CD4-positive, alpha-beta T cell treated with Interleukin-4 for 1 hour (primary cell): ENCODE data around the gene SLC2A11.
"Not testable (repeated sequence)": the region's sequence is repeated elsewhere in the genome, so short reads cannot be mapped to it uniquely, and the experiment has no call there.

Source experiments
- DNase-seq, 2 donors: peaks; one replicate each; pipeline ENCODE4 v3.0.0-alpha.2; 2020 to 2022

SLC2A11 gene

DNA sequence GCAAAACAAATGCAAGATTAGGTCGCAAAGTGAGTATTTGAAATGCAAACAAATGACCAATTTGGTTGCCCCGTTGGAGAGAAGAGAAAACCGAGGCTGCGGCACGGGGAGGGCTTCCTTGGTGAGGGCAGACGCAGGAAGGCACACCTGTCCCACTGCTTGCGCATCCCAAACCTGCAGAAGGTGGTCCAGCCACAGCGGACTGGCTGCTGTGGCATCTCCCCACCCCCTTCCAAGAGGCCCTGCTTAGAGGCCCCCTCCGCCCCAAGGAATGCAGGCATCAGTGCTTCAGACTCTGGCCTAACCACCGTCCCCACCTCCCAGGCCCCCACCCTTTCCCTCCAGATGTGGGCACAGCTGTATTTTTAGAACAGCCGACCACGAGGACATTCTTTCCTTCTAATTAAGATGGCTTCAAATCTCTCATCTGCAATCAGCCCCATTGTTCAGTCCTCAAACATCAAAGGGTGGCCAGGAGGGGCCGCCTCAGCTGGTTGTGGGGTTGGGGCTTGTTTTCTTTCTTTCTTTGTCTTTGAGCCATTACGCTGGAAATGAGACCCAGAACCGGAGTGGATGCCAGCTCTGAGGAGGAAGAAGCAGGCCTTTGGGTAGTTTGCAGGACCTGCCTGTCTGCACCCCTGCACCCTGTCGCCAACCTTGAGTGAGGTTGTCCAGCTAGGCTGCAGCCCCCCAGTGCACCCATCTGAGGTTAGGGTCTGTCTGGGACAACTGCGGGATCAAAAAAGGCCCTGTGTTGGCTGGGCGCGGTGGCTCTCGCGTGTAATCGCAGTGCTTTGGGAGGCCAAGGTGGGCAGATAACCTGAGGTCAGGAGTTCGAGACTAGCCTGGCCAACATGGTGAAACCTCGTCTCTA lies 9.4 kb upstream of the SLC2A11 start:
- no peak for DNase-seq

DNA sequence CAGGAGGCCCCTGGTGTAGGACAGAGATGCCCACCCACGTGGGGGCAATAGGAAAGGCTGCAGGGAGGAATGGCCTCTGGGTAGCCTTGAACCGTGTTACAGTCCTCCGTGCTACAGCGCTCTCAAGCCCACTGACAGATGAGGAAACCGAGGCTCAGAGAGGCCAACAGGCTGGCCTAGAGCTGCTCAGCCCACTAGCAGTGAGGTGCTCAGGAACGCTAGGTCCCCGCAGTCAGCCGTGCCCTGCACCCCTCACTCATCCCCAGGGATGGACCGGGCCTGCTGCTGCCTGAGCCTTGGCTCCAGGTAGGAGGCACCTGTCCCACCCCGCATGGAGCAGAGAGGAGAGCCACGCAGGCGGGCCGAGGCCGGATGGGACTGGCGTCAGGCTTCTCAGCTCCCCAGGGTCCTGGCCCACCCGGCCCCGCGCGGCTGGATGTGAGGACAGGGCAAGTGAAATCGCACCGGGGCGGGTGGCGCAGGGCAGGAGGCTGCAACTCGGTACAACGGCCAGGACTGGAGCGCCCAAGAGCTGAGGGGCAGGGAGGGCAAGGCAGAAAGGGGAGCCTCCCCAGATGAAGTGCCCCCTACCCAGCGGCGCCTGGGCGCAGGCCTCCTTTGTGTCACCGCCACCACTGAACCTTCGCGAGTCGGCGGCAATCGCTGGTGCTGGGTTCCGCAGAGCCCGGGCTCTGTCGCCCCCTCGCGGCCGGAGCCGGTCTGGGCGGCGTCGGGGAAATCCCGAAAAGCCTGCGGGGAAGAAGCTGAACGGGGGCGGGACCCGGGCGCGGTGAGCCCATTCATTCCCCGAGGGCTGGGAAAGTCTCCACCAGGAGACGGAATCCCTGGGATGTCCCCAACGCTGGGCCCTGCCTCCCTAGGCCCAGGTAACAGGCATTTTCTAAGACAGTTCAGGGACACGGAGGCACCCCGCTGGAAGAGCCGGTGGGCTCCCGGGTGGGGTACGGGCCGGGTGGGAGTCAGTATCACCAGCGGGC lies 8.4 kb upstream of the SLC2A11 start:
- peak; percentile 84 for DNase-seq

DNA sequence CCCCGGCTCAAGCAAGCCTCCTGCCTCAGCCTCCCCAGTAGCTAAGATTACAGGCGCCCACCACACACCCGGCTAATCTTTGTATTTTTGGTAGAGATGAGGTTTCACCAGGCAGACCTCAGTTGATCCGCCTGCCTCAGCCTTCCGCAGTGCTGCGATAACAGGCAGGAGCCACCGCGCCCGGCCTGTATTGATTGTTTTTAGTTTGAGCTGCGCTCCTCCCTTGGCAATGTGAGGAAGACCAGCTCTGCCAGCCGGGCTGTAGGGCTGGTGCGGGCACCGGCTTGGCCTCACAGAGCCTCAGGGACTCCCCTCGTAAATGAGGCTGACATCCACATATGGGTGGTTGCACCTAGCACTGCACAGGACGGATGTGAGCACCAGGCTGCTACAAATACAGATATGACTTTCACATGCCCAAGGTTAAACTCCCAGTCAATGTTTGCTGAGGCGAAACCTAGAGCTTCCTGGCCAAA lies 7.5 kb upstream of the SLC2A11 start:
- no peak for DNase-seq

DNA sequence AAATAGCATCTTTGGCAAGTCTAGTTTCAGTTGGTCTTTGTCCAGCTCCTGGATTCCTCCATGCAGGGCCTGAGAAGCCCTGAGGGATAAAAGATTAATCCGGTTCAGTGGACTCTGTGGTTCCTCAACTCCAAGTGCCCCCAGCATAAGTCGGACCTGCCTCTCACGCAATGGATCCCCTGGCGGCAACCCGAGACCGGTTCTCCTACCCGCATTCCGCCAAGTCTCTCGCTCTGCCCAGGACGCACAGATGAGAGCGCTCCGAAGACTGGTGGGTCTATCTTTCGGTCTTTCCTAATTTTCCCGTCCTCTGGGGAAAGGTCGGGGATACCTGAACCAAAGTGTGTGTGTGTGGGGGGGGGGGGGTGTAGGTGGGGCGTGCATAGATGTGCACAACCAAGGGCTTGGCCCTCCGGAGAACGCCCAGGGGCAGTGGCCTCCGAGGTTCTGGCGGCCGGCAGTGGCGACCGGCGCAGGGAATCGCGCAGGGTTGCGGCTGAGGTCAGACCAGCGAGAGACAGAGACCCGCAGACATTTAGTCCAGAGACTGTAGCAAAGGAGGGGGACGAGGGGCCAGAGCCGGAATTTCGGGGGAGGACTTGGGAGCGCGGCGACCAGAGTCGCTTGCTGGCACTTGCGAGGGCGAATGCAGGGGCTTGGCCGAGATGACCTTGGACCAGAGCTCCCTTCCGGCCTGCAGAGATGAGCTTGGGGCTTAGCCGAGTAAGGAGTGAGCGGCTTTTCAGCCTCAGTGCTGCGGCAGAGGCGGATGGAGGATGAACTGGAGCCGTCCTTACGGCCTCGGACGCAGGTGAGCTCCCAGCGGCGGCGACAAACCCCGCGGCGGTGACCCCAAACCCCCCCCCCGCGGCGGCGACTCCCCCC lies 712 bp upstream of the SLC2A11 start:
- DNase-seq = peak; percentile 10 to 28

DNA sequence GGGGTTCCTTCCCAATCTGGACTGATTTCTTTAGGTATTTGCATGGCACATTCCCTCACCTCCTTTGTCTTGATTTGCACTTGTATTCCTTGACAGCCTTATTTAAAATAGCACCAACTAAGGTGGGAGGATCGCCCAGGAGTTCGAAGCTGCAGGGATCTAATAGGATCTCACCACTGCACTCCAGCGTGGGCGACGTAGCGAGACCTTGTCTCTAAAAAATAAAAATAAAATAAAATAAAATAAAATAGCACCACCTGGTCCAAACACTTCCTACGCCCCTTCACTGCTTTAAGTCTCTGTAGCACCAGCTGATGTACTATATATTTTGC lies 775 bp downstream of the SLC2A11 start:
- no peak for DNase-seq

DNA sequence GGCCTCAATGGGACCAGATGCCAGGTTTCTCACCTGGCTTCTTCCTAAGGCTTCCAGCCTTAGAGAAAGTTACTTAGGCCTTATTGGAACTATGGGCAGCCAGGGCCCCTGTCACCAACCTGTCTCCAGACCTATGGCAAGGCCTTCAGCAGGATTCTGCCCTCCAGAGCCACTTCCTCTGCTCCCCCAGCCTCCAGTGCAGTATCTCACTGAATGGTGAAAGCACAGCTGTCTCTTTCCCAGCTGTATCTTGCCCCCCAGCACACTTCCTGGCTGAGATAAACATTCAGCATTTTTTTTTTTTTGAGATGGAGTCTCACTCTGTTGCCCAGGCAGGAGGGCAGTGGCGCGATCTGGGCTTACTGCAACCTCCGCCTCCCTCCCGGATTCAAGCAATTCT lies 1.5 kb downstream of the SLC2A11 start:
- no peak for DNase-seq

DNA sequence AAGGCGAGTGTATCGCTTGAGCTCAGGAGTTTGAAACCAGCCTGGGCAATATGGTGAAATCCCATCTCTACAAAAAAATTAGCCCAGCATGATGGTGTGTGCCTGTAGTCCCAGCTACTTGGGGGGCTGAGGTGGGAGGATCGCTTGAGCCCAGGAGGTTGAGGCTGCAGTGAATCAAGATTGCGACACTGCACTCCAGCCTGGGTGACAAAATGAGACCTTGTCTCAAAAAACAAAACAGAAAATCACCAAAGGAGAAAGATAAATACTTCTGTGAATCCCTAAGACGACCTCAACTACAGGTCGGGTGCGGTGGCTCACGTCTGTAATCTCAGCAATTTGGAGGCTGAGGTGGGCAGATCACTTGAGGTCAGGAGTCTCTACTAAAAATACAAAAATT lies 2.5 kb downstream of the SLC2A11 start:
- not testable (repeated sequence) for DNase-seq

DNA sequence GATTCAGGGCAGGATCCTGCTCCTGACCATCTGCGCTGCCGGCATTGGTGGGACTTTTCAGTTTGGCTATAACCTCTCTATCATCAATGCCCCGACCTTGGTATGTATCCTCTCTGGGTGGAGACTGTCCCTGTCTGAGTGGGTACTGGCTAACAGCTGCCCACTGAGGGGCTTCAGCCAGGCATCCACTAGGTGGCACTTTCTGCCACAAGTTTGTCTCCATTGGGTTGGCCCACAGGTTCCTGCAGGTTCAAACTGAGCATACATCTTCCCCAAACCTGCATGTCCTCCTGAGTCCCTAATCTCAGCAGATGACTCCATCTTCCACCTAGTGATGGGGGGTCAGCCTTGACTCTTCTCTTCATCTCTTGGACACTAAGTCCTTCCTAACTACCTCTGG lies 4.4 kb downstream of the SLC2A11 start:
- peak; percentile 27 to 46 for DNase-seq

DNA sequence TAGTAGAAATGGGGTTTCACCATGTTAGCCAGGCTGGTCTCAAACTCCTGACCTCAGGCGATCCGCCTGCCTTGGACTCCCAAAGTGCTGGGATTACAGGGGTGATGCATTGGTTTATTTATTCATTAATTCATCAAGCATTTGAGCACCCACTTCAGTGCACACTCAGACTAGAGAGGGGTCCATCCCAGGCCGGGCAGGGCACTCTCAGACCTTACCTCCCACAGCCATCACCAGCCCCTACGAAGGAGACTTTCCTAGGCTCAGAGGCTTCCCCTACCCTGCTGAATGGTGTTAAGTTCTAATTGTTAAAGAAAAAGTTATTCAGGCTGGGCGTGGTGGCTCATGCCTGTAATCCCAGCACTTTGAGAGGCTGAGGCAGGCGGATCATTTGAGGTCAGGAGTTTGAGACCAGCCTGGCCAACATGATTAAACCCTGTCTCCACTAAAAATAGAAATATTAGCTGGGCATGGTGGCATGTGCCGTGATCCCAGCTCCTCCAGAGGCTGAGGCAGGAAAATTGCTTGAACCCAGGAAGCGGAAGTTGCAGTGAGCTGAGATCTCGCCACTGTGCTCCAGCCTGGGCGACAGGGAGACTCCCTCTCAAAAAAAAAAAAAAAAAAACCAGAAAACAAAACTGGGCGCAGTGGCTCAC lies 7.0 kb downstream of the SLC2A11 start:
- DNase-seq = not testable (repeated sequence)

DNA sequence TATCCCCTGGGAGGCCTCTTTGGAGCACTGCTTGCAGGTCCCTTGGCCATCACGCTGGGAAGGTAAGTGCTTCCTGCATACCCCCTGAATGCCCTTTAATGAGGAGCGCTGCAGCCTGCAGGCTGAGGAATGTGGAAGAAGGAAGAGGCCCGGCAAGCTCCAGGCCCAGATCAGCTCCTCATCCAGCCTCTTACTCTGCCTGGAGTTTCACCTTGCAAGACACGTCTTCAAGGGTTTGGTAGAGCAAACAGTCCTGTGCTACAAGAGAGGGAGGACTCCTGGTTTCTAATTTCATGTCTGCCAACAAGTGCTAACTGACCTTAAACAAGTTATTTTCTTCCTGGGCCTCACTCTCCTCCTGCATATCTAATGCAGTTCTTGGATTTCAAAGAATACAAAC lies 10.9 kb downstream of the SLC2A11 start:
- no peak for DNase-seq

DNA sequence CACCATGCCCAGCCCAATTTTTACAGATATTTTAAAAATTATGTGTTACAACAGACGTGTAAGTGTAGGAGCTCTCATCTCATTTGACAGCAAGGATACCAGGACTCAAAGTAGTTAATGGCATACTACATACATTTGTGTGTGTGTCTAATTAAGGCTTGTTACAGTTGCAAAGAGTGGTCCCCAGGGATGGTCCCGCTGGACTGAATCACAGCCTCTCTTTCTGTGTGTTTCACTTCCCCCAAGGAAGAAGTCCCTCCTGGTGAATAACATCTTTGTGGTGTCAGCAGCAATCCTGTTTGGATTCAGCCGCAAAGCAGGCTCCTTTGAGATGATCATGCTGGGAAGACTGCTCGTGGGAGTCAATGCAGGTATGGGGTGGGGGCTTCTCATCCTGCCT lies 17.2 kb downstream of the SLC2A11 start:
- DNase-seq = no peak

DNA sequence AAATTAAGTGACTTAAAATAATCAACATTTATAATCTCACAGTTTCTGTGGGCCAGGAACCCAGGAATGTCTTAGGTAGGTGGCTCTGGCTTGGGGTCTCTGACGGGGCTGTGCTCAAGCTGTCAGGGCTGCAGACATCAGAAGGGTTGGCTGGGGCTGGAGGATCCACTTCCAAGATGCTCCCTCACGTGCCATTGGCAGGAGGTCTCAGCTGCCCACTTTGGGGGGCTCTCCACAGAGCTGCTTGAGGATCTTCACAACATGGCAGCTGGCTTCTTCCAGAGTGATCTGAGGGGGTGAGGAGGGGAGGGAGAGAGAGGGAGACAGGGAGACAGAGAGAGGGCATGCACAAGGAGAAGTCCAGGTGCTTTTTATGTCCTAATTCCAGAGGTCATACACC lies 18.1 kb downstream of the SLC2A11 start:
- DNase-seq = no peak

DNA sequence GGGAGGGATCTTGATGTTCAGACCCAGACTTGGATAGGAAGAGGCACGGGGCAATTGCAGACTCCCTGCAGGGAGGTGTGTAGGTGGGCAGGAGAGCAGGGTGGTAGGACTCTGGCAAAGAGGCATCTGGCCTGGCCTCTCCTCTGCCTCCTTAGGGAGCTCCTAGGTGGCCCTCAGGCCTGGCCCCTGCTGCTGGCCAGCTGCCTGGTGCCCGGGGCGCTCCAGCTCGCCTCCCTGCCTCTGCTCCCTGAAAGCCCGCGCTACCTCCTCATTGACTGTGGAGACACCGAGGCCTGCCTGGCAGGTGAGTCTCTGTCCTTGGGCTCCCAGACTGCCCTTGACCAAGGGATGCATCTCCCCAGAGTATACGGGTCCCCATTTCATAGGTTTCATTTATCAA lies 19.9 kb downstream of the SLC2A11 start:
- DNase-seq = no peak

DNA sequence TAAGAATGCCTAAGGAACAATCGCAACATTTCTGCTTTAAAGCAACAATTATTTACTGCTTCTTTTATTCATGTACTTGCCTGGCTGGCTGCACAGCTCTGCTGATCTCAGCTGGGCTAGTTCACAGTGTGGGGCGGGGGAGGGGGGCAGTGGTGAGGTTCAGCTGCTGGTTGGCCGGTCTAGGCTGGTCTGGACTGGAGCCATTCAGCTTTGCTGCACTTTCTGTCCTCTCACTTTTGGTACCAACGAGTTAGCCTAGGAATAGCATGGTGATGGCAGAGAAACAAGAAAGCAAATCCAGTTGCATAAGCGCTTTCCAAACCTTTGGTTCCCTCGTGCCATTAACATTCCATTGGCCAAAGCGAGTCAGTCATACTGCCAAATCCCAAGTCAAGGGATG lies 20.5 kb downstream of the SLC2A11 start:
- DNase-seq = no peak

DNA sequence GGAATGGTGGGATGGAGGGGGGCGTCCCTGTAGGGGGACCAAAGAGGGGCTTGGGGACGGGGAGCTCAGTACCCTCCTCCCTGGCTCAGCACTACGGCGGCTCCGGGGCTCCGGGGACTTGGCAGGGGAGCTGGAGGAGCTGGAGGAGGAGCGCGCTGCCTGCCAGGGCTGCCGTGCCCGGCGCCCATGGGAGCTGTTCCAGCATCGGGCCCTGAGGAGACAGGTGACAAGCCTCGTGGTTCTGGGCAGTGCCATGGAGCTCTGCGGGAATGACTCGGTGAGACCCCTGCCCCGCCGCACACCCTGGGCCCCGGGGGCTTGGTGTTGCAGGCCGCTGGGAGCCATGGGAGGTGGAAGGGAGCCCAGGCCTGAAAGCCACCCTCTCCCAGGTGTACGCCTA lies 24.7 kb downstream of the SLC2A11 start:
- DNase-seq = no peak

DNA sequence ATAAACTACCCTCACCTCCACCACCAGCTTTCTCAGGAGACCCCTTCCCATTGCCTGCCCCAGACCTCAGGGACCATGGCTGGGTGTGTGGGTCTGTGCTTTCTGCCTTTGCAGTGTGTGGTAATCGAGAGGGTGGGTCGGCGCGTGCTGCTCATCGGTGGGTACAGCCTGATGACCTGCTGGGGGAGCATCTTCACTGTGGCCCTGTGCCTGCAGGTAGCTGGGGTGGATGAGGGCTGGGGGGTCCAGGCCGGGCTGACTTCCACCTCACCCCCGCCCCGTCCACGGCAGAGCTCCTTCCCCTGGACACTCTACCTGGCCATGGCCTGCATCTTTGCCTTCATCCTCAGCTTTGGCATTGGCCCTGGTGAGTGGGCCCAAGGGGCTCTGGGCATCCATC lies 26.0 kb downstream of the SLC2A11 start:
- no peak for DNase-seq

DNA sequence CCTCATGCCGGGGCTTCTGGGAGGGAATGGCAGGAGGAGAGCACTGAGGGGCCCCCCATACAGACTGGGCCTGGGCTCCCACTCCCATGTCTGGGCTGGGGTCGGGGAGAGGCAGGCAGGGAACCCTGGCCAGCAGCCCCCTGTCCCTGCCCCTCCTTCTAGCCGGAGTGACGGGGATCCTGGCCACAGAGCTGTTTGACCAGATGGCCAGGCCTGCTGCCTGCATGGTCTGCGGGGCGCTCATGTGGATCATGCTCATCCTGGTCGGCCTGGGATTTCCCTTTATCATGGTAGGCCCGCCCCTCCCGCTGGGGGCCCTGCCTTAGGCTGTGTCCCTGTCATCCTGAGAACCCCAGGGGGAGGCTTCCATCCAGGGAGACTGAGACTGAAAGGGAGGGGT lies 26.5 kb downstream of the SLC2A11 start:
- no peak for DNase-seq

DNA sequence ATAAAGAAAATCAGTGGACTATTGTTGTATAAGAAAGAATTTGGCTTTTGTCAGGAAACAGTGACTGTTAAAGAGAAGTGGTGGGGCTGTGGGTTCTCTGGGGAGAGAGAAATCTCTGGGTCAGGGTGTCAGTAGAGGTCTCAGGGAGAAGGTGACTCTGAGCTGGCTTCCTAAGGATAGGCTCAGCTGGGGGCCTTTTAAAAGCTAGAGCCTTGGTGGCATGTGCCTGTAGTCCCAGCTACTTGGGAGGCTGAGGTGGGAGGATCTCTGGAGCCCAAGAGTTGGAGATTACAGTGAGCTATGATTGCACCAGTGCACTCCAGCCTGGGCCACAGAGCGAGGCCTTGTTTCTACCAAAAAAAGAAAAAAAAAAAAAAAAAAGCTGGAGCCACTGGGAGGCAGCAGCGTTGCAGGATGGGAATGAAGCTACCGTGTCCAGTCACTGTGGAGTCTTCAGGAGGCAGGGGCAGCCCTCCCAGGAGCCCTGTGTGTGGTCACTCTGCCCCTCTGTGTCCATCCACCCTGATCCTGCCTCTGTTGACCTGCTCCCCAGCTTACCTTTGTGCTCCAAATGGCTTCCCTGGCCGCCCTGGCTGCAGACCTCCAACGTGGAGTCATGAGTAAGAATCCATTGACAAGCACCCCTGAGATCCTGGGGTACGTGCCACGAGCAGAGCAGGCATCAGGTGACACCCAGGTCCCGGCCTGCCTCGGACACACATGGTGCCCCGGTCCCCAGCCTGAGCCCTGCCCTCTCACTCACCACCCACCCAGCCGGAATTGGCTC lies 31.1 kb downstream of the SLC2A11 start:
- DNase-seq = no peak

DNA sequence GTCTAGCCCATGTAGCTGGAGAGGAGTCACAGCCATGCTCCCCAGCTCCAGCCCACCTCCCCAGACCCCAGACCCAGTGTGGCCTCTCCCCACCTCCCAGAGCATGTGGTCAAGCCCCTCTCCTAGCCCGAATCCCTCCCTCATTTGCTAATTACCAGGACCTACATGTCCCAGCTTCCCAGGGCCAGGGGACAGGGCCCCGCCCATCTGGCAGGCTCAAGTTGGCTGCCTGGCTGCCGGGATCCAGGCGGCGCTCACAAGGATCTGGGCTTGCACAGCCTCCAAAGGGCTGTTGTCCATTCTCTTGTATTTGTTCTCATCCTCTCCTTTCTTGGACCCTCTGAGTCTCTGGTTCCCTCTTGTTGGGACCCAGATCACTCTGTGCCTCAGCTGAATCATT lies 31.9 kb downstream of the SLC2A11 start:
- no peak for DNase-seq

DNA sequence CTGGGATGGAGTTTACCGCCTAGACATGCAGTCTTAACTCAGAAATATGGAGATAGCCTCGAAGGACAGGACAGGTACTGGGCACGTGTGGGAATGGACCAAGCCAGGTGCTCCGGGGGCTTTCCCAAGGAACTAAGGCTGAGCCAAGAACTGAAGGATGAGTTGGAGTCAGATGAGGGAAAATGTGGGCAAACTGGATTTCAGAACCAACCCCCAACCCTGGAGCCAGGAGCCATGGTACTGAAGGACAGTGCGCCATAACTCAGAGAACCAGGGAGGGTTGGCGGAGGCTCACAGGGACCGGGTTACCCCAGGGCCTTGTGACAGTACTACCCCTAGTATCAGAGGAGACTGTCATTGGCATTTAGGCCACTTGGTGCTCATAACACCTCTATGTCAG lies 34.1 kb downstream of the SLC2A11 start:
- no peak for DNase-seq

DNA sequence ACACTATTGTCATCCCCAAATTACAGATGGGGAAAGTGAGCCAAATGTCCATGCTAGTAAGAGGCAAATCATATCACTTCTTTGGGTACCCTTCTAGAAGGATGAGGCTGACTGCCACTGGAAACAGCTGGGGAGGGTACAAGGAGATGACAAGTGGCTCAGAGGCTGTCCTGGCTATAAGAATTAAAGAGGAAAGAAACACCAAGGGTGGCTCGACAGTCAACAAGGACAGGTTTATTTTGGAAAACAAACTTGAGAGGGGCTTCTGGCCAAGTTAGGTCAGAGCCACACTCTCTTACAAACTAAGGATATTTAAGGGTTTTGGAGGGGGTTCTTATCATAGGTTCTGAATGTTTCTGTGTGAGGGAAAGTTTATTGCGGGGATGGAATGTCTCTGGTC lies 34.5 kb downstream of the SLC2A11 start:
- DNase-seq = no peak
